ENCODE data around the gene NDRG4.

NDRG4 gene

DNA sequence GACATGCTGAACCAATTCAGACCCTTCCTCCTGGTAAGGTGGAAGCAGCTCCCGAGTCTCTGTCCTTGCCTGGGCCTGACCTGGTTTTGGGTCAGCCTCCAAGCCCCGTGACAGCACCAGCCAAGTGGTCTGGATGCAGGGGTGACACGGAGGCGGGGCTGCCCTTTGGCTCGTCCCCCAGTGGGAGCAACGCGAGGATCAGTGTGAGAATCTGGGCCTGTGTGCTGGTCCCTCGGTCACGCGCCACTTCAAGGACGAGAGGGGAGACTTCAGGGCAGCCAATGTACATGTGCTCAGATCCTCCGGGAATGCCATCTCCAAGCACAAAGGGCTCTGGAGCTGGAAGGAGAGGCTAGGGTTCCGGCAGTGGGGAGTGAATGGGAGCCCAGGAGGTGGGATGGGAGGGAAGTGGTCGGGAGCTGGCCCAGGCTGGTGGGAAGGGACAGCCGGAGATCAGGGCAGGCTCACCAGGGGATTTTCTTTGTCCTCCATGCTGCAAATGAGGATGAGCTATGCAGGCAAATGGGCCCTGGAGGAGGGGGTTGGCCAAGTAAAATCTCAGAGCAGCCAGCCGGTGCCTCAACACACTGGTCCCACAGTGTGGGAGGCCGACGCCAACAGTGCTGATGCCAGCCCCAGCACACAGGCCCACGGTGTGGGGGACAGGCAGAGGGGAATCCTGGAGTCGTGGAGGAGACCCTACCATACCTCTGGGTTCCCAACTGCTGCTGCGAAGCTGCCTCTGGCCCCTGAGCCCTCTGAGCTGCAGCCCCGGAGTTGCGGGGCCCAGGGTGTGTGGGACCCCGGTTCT, 4.2 kb upstream of the NDRG4 start:
- DNase-seq: no peak
- H3K4me3 Mint-ChIP-seq: peak overlapping the region; percentile 59 to 64
- H3K27me3 Mint-ChIP-seq: peaks cover 9 to 25% of the 10 kb centered on the region in 2 donors
- no peaks in the 10 kb centered on the region for H3K36me3 Mint-ChIP-seq
- peaks cover 17 to 27% of the 10 kb centered on the region in 2 donors for H3K4me1 Mint-ChIP-seq
- H3K27ac Mint-ChIP-seq: peak overlapping the region; percentile 89
- no peaks in the 10 kb centered on the region for H3K9me3 Mint-ChIP-seq
- ATAC-seq (replicated peaks): peak in 1 of 2 donors; percentile 1

- no peak overlapping the region for H3K27ac Mint-ChIP-seq
- ATAC-seq (replicated peaks): no peak
Observed at GRCh38 chr16:58497468-58497867, 2.5 kb upstream of the NDRG4 start.

GRCh38 chr16:58497935-58498334, 2.0 kb upstream of the NDRG4 start:
- Mint-ChIP-seq H3K9me3 (no peaks in the 10 kb centered on the region), H3K4me3 (no peak overlapping the region), H3K27me3 (peaks cover 25 to 47% of the 10 kb centered on the region in 2 donors), H3K4me1 (peaks cover 21 to 41% of the 10 kb centered on the region in 2 donors), H3K36me3 (peaks cover 0 to 2% of the 10 kb centered on the region in 2 donors), H3K27ac (no peak overlapping the region)
- no peak for ATAC-seq (replicated peaks)
- no peak for DNase-seq

More at GRCh38 chr16:58497468-58497867, 2.5 kb upstream of the NDRG4 start:
- H3K27me3 Mint-ChIP-seq: peaks cover 21 to 42% of the 10 kb centered on the region in 2 donors
- no peak overlapping the region for H3K4me3 Mint-ChIP-seq
- no peaks in the 10 kb centered on the region for H3K9me3 Mint-ChIP-seq
- H3K4me1 Mint-ChIP-seq: peaks cover 21 to 41% of the 10 kb centered on the region in 2 donors
- peaks cover 0 to 2% of the 10 kb centered on the region in 2 donors for H3K36me3 Mint-ChIP-seq
- no peak for DNase-seq

DNA sequence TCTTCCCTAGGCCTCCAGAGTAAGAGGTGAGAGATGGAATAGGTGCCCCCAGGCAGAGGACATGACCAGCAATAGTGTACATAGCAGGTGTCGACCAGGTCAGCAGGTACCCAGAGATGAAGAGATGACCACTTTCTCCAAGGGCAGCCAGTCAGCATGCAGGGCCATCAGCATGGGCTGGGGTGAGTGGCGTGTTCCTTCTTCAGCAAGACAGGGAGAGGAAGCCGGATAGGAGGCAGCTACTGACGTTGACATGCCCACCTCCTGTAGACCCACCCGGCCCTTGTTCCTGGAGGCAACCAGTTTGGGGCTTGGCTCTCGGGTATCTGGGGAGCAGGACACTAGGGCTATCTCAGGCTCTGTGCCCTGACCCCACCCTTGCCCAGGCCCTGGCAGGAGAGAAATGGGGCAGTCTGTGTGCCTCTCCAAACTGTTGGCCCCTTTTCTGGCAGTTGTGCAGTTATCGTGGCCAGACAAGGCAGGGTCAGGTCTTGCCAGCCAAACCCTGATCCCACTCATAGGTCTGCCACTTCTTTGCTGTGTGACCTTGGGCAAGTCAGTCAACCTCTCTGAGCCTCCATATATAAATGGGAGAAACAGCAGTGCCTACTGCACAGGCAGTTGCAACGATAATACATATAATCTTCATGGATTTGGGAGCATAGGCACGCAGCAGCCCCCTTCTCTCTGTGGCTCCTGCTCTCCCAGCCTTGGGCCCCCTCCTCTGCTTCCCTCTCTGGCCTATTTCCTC, 1.4 kb upstream of the NDRG4 start:
- Mint-ChIP-seq H3K27ac (no peak overlapping the region), H3K36me3 (peaks cover 0 to 2% of the 10 kb centered on the region in 2 donors), H3K27me3 (peaks cover 26 to 52% of the 10 kb centered on the region in 2 donors), H3K4me3 (no peak overlapping the region), H3K4me1 (peaks cover 21 to 41% of the 10 kb centered on the region in 2 donors), H3K9me3 (no peaks in the 10 kb centered on the region)
- ATAC-seq (replicated peaks) (no peak), DNase-seq (no peak)

DNA sequence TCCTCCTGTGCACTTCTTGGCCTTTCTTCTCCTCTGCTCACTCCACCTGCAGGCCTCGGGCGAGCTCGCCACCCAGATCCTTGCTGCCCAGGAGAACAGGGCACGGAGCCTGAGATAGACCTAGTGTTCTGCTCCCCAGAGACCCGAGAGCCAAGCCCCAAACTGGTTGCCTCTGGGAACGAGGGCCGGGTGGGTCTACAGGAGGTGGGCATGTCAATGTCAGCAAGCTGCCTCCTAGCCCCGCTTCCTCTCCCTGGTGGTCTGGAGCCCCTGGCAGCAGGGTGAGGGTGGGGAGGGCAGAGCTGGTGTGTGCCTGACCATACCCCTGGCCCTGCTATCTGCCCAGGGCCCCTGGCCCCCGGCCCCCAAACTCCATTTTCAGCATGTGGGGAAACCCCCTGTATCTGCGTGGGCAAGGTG, 841 bp upstream of the NDRG4 start:
- Mint-ChIP-seq H3K27me3 (peaks cover 26 to 58% of the 10 kb centered on the region in 2 donors), H3K27ac (no peak overlapping the region), H3K9me3 (no peaks in the 10 kb centered on the region), H3K4me1 (peaks cover 21 to 41% of the 10 kb centered on the region in 2 donors), H3K4me3 (no peak overlapping the region), H3K36me3 (peaks cover 0 to 2% of the 10 kb centered on the region in 2 donors)
- ATAC-seq (replicated peaks) (no peak), DNase-seq (no peak)

GRCh38 chr16:58500430-58501241, 693 bp downstream of the NDRG4 start:
- Mint-ChIP-seq H3K27ac (no peak overlapping the region), H3K4me1 (peaks cover 14 to 28% of the 10 kb centered on the region in 2 donors), H3K9me3 (no peaks in the 10 kb centered on the region), H3K27me3 (peaks cover 23 to 58% of the 10 kb centered on the region in 2 donors), H3K36me3 (peaks cover 0 to 2% of the 10 kb centered on the region in 2 donors), H3K4me3 (peak overlapping the region; percentile 83 to 85)
- peak; percentile 38 to 46 for ATAC-seq (replicated peaks)
- no peak for DNase-seq

DNA sequence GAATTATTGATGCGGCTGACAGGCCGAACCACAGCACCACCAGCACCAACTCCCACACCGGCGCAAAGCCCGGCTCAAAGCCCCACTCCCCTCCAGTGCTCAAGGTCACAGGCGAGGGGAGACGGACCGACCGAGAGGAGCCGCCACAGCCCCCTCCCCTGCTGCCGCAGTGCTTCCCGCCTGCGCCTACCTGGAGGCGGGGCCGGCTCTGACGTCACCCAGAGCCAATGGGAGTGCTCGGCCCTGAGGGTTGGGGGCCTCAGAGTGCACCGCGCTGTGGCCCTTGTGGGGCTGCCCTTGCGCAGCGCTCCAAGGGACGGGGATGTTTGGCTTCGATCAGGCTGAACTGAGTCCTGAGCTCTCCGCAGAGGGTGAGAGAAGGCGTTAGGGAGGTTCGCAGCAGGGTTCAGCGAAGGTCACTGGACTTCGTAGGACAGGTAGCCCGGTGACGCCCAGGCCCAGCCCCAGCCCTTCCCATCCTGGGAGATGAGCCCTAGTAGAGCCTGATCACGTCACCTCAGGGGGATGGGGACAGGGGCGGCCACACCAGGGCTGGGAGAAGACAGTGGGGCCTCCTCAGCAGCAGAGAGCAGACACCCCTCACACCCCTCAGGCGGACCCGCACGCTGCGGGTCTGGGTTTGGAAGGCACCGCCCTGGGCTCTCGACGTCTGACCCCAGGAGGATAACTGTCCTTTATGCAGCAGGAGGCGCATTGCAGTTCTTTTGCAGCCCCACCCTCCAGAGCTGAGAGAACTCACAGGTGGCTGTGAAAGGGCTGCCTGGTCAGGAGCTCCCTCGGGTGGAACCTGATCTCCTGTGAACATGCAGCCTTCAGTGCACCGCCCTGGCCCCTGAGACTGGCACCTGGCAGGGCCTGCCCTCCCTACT, 1.5 kb downstream of the NDRG4 start:
- Mint-ChIP-seq H3K4me3 (peak overlapping the region; percentile 83 to 85), H3K27me3 (peaks cover 21 to 56% of the 10 kb centered on the region in 2 donors), H3K4me1 (peaks cover 14 to 27% of the 10 kb centered on the region in 2 donors), H3K36me3 (peaks cover 0 to 2% of the 10 kb centered on the region in 2 donors), H3K27ac (peak overlapping the region; percentile 80), H3K9me3 (no peaks in the 10 kb centered on the region)
- peak; percentile 44 for ATAC-seq (replicated peaks)
- no peak for DNase-seq

GRCh38 chr16:58502217-58502921, 2.4 kb downstream of the NDRG4 start:
- ATAC-seq (replicated peaks) (no peak), DNase-seq (no peak)
- H3K4me3 Mint-ChIP-seq: no peak overlapping the region
- H3K4me1 Mint-ChIP-seq: peaks cover 16 to 27% of the 10 kb centered on the region in 2 donors
- peaks cover 26 to 56% of the 10 kb centered on the region in 2 donors for H3K27me3 Mint-ChIP-seq
- no peaks in the 10 kb centered on the region for H3K9me3 Mint-ChIP-seq
- H3K36me3 Mint-ChIP-seq: peaks cover 0 to 2% of the 10 kb centered on the region in 2 donors
- no peak overlapping the region for H3K27ac Mint-ChIP-seq

GRCh38 chr16:58503166-58503862, 3.4 kb downstream of the NDRG4 start:
- no peak for ATAC-seq (replicated peaks)
- no peak overlapping the region for H3K27ac Mint-ChIP-seq
- H3K4me1 Mint-ChIP-seq: peaks cover 16 to 27% of the 10 kb centered on the region in 2 donors
- peaks cover 0 to 2% of the 10 kb centered on the region in 2 donors for H3K36me3 Mint-ChIP-seq
- DNase-seq: no peak
- H3K27me3 Mint-ChIP-seq: peaks cover 26 to 56% of the 10 kb centered on the region in 2 donors
- no peak overlapping the region for H3K4me3 Mint-ChIP-seq
- H3K9me3 Mint-ChIP-seq: no peaks in the 10 kb centered on the region

DNA sequence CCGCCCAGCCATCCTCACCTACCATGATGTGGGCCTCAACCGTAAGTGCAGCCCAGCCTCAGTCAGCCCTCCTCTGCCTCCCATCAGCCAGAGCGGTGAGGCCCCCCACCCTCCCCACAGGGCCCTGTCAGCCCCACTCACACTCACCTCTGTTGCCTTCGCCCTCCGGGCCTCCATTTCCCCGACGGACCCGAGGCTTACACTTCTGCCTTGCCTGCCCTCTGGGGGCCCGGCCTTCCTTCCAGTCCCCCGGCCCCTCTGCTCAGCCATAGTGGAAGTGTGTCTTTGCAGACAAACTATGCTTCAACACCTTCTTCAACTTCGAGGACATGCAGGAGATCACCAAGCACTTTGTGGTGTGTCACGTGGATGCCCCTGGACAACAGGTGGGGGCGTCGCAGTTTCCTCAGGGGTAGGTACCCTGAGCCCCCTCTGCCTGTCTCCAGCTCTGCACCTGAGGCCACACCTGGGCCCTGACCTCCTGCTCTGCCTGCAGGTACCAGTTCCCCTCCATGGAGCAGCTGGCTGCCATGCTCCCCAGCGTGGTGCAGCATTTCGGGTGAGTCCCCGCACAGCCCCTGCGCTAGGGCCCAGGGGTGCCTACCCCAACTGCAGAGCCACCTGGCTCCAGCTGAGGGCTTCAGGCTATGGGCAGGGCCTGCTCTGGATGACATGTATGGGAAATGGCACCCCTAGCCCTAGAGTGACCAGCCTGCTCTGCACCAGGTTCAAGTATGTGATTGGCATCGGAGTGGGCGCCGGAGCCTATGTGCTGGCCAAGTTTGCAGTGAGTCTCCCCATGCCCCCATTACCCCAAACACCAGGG, 4.1 kb downstream of the NDRG4 start:
- no peak overlapping the region for H3K4me3 Mint-ChIP-seq
- DNase-seq (no peak), ATAC-seq (replicated peaks) (no peak)
- peaks cover 26 to 52% of the 10 kb centered on the region in 2 donors for H3K27me3 Mint-ChIP-seq
- peaks cover 16 to 27% of the 10 kb centered on the region in 2 donors for H3K4me1 Mint-ChIP-seq
- H3K36me3 Mint-ChIP-seq: peaks cover 0 to 2% of the 10 kb centered on the region in 2 donors
- no peaks in the 10 kb centered on the region for H3K9me3 Mint-ChIP-seq
- H3K27ac Mint-ChIP-seq: peak overlapping the region; percentile 37

DNA sequence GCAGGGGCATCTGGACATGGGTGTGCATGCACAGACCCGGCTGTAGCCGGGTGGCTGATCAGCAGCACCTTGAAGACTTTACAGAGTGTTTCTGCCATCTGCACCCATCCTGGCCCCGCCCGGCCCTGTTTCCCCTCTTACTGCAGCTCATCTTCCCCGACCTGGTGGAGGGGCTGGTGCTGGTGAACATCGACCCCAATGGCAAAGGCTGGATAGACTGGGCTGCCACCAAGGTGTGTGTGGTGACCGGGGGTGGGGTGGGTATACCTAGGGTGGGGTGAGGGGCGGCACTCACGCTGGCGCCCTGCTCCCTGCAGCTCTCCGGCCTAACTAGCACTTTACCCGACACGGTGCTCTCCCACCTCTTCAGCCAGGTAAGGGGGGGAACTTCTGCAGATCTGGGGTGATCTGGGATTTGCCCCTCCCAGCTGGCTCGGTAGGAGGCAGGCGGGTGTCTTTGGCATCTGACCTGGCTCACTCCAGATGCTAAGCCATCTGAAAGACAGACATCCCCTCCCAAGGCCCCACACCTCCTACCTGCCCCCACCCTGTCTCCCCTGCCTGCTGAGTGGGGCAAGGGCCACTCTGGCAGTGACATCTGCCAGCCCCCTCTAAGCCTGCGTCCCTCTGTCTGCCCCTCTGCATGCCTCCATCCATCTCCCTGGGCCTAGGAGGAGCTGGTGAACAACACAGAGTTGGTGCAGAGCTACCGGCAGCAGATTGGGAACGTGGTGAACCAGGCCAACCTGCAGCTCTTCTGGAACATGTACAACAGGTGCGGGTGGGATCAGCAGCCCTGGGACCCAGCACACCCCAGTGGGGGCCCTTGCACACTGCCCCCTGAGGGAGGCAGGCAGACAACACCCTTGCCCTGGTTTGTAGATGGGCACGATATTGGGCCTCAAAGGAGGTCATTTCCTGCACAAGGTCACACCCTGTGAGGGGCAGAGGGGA, 6.6 kb downstream of the NDRG4 start:
- peaks cover 5 to 6% of the 10 kb centered on the region in 2 donors for H3K4me1 Mint-ChIP-seq
- ATAC-seq (replicated peaks) (no peak), DNase-seq (no peak)
- peaks cover 22 to 30% of the 10 kb centered on the region in 2 donors for H3K27me3 Mint-ChIP-seq
- no peaks in the 10 kb centered on the region for H3K9me3 Mint-ChIP-seq
- peak overlapping the region; percentile 72 for H3K27ac Mint-ChIP-seq
- H3K4me3 Mint-ChIP-seq: no peak overlapping the region
- H3K36me3 Mint-ChIP-seq: peaks cover 0 to 1% of the 10 kb centered on the region in 2 donors

Measured in stimulated activated naive B cell treated with anti-CD40 and anti-IgM and Interleukin-4, amounts not matched to agents 10 μg/mL and 1 μg/mL and 100 μg/mL, for 72 hours (primary cell).